B cell (primary cell): ENCODE data around the gene KSR1. TPM values are rescaled to one million over a fixed set of nuclear protein-coding genes. Genes with fewer than 3 reads are reported as not detected.

ENCODE experiments used
- ATAC-seq: fragments of 200-7000 bp; cut with Tn5 transposase; one replicate; pipeline ENCODE4 v1.10.0; 2021; ENCODE audit warnings: low read depth, mild to moderate bottlenecking, moderate number of reproducible peaks, moderate library complexity
- CTCF ChIA-PET: fragments of 350-600 bp; sonication (Branson Sonifier 250); formaldehyde crosslinking; loops from one replicate; lab custom pipeline; 2021; ENCODE audit warnings: antibody characterized with exemption, inconsistent platforms; lab: Charles Lee
- POLR2A ChIA-PET: fragments of 350-600 bp; sonication (Branson Sonifier 250); formaldehyde crosslinking; loops from one replicate; lab custom pipeline; 2021; ENCODE audit warnings: antibody characterized with exemption; lab: Charles Lee
- DNase-seq: peaks from one replicate; pipeline ENCODE4 v3.0.0; 2013
- H2AFZ ChIP-seq: 2 replicates; pipeline ENCODE4 v1.6.1; 2012; ENCODE audit warnings: mild to moderate bottlenecking, low read depth, low read length; ENCODE audit not compliant: insufficient read depth, poor library complexity, severe bottlenecking
- H3K27ac ChIP-seq, 2 donors: 1 replicate in 1 of 2; 2 replicates in 1 of 2; pipeline ENCODE4 v1.5.1; 2012 to 2013; ENCODE audit warnings: low read length in 2 of 2, mild to moderate bottlenecking in 2 of 2, moderate library complexity in 1 of 2
- H3K27me3 ChIP-seq, 4 experiments: fragments of 200-600 bp in 1 of 4; sonication (generic) in 1 of 4; replicated peaks in 1 of 4; 1 replicate in 2 of 4; 2 replicates in 2 of 4; pipeline versions ENCODE4 v1.6.1 to v1.7.0; 2013 to 2016; ENCODE audit warnings: low read length in 3 of 4, mild to moderate bottlenecking in 2 of 4, mixed read lengths in 1 of 4, moderate library complexity in 1 of 4; ENCODE audit not compliant: insufficient read depth in 4 of 4, control insufficient read depth in 3 of 4; ENCODE audit errors: control extremely low read depth in 1 of 4
- H3K36me3 ChIP-seq, 2 experiments: replicated peaks in 1 of 2; 1 replicate in 1 of 2; 2 replicates in 1 of 2; pipeline versions ENCODE4 v1.6.1 to v1.7.1; 2013; ENCODE audit warnings: low read length in 1 of 2; ENCODE audit not compliant: insufficient read depth in 2 of 2, control insufficient read depth in 1 of 2; ENCODE audit errors: control extremely low read depth in 1 of 2, extremely low read depth in 1 of 2
- H3K4me1 ChIP-seq, 2 donors: fragments of 200-600 bp in 1 of 2; sonication (generic) in 1 of 2; 1 replicate in 1 of 2; 2 replicates in 1 of 2; pipeline versions ENCODE4 v1.5.1 to v1.6.1; 2013 to 2017; ENCODE audit warnings: low read length in 2 of 2; ENCODE audit not compliant: control insufficient read depth in 2 of 2, insufficient read depth in 2 of 2
- H3K4me2 ChIP-seq: replicated peaks from 2 replicates; pipeline ENCODE3; 2012; ENCODE audit warnings: mild to moderate bottlenecking, low read depth, low read length; ENCODE audit not compliant: poor library complexity, severe bottlenecking
- H3K4me3 ChIP-seq, 5 experiments: fragments of 200-600 bp in 1 of 5; sonication (generic) in 1 of 5; 1 replicate in 3 of 5; 2 replicates in 2 of 5; pipeline versions ENCODE4 v1.5.1 to v1.7.0; 2011 to 2016; ENCODE audit warnings: low read length in 4 of 5, mild to moderate bottlenecking in 4 of 5, low read depth in 2 of 5, control low read depth in 1 of 5, moderate library complexity in 1 of 5; ENCODE audit not compliant: insufficient read depth in 1 of 5; ENCODE audit errors: control extremely low read depth in 1 of 5, extremely low read depth in 1 of 5
- H3K79me2 ChIP-seq: fragments of 200-600 bp; sonication (generic); one replicate; pipeline ENCODE4 v1.6.0; 2016; ENCODE audit warnings: low read length; ENCODE audit not compliant: control insufficient read depth, insufficient read depth
- H3K9ac ChIP-seq: fragments of 200-600 bp; sonication (generic); 2 replicates; pipeline ENCODE4 v1.6.1; 2017; ENCODE audit warnings: mild to moderate bottlenecking, low read length, moderate library complexity
- H3K9me3 ChIP-seq, 3 donors: one replicate each; pipeline versions ENCODE4 v1.6.1 to v1.7.1; 2013; ENCODE audit warnings: low read length in 2 of 3; ENCODE audit not compliant: control insufficient read depth in 2 of 3, insufficient read depth in 1 of 3; ENCODE audit errors: control extremely low read depth in 1 of 3
- H4K20me1 ChIP-seq: 2 replicates; pipeline ENCODE4 v1.6.0; 2012; ENCODE audit warnings: mild to moderate bottlenecking, low read length; ENCODE audit not compliant: insufficient read depth, control insufficient read depth, poor library complexity, severe bottlenecking
- H3K27ac Mint-ChIP-seq: one replicate; pipeline ENCODE4 v1.8.0; 2021; ENCODE audit warnings: mixed read lengths
- H3K27me3 Mint-ChIP-seq: one replicate; pipeline ENCODE4 v1.8.0; 2021; ENCODE audit warnings: mixed read lengths
- H3K4me1 Mint-ChIP-seq: one replicate; pipeline ENCODE4 v1.8.0; 2021; ENCODE audit warnings: mixed read lengths
- H3K4me3 Mint-ChIP-seq: one replicate; pipeline ENCODE4 v1.8.0; 2021; ENCODE audit warnings: mixed read lengths
- H3K9me3 Mint-ChIP-seq: one replicate; pipeline ENCODE4 v1.8.0; 2022; ENCODE audit warnings: mixed read lengths; ENCODE audit not compliant: insufficient read depth
- CTCF ChIP-seq: fragments of 200-600 bp; IDR thresholded peaks from one replicate; pipeline ENCODE4 v1.8.0; 2022; ENCODE audit warnings: antibody characterized with exemption, mild to moderate bottlenecking
- WGBS: methylation state at CpG from one replicate; pipeline ENCODE4 v1.1.5; 2013; ENCODE audit warnings: missing lambda C conversion rate; ENCODE audit not compliant: insufficient coverage; 5-methylcytosine and 5-hydroxymethylcytosine counted together
- intact Hi-C: fragments of 100-400 bp; cut with micrococcal nuclease; formaldehyde crosslinking; loops from one replicate; pipeline ENCODE4 v1.10.0; 2022
- polyA plus RNA-seq: library from polyadenylated mRNA; depleted of rRNA; stranded (reverse); fragments of >200 nt; gene quantifications from 2 replicates; pipeline ENCODE4 v1.2.3, GENCODE V29; 2012
- total RNA-seq, 2 donors: library from RNA; stranded (reverse); fragments of 120-200 nt in 1 of 2; gene quantifications; 1 replicate in 1 of 2; 2 replicates in 1 of 2; pipeline versions ENCODE4 v1.2.3 to v1.2.4, GENCODE V29; 2013 to 2022

KSR1 gene
- total and polyA plus RNA-seq, 2 donors (not counting 1 experiment from before 2014, with no cell fraction given), result 27.5 to 85.6 TPM

DNA sequence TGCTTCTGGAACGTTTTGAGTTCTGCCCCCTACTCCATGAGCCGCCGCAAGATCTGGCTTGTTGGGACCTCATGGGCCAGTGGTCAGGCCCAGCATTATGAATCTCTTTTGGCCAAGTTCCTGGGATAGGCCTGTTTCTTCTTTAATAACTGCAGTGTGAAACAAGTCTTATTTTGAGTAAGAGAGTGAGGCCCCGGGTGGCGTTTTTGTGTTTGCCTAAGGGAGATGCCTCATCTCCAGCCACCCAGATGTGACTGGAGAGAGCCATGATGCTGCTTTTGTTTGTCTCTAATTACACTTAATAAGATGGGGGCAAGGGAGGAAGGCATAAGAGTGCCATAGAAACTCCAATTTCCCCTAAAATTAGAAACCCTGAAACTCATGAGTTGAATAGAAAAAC lies 39.8 kb downstream of the KSR1 start:
- Histone ChIP-seq H3K36me3 (no peaks in the 10 kb centered on the region), H2AFZ (no peak overlapping the region), H3K4me1 (peaks cover 19 to 21% of the 10 kb centered on the region in 2 donors), H3K4me3 (no peak overlapping the region), H3K27ac (no peak overlapping the region), H3K9me3 (peaks cover 0 to 9% (median 7%) of the 10 kb centered on the region in 3 donors), H3K27me3 (no peaks in the 10 kb centered on the region), H4K20me1 (no peaks in the 10 kb centered on the region), H3K4me2 (peak overlapping the region; percentile 25), H3K79me2 (peaks cover 18% of the 10 kb centered on the region), H3K9ac (no peak overlapping the region)
- ChIA-PET POLR2A (no interaction called here), CTCF (interaction anchor here (1.0 to 1.2 kb wide), 2 partner anchors 40 to 104 kb away, joined by 3 to 5 read pairs; partner anchors contain the start of gene KSR1)
- H3K9me3 Mint-ChIP-seq, result peaks cover 8% of the 10 kb centered on the region
- H3K4me3 Mint-ChIP-seq, result peak overlapping the region; percentile 26
- DNase-seq, result no peak
- no peaks in the 10 kb centered on the region for H3K27me3 Mint-ChIP-seq
- peak overlapping the region; percentile 72 for H3K27ac Mint-ChIP-seq
- no peak for ATAC-seq
- peaks cover 31% of the 10 kb centered on the region for H3K4me1 Mint-ChIP-seq
- TF ChIP-seq CTCF, result no peak
- intact Hi-C loops, result no loop called here
- 73% methylated on average over 3 of the region's 5 CpGs for WGBS

- POLR2A ChIA-PET, result no interaction called here
- peak overlapping the region; percentile 63 for H3K27ac Mint-ChIP-seq
- no peak for ATAC-seq
Measured at GRCh38 chr17:27496437-27496943, 40.2 kb downstream of the KSR1 start.

More at GRCh38 chr17:27496437-27496943, 40.2 kb downstream of the KSR1 start:
- H3K4me1 ChIP-seq, result peaks cover 19 to 21% of the 10 kb centered on the region in 2 donors
- CTCF ChIA-PET, result no interaction called here
- H3K4me1 Mint-ChIP-seq, result peaks cover 31% of the 10 kb centered on the region
- peaks cover 0 to 14% (median 11%) of the 10 kb centered on the region in 3 donors for H3K9me3 ChIP-seq
- peaks cover 8% of the 10 kb centered on the region for H3K9me3 Mint-ChIP-seq
- H3K4me3 ChIP-seq, result no peak overlapping the region
- no peak for TF ChIP-seq CTCF
- no peaks in the 10 kb centered on the region for H3K27me3 ChIP-seq
- DNase-seq, result no peak
- H3K27ac ChIP-seq, result no peak overlapping the region
- no peak overlapping the region for H2AFZ ChIP-seq
- H3K4me2 ChIP-seq, result peak overlapping the region; percentile 6
- intact Hi-C loops, result no loop called here
- no peak overlapping the region for H3K4me3 Mint-ChIP-seq
- no peaks in the 10 kb centered on the region for H4K20me1 ChIP-seq
- H3K36me3 ChIP-seq, result no peaks in the 10 kb centered on the region
- H3K27me3 Mint-ChIP-seq, result no peaks in the 10 kb centered on the region
- H3K79me2 ChIP-seq, result peaks cover 18% of the 10 kb centered on the region
- WGBS, result 80% methylated on average over 7 of the region's 7 CpGs
- no peak overlapping the region for H3K9ac ChIP-seq
